ENCODE results near the gene PRRC2B. TPM values are rescaled to one million over a fixed set of nuclear protein-coding genes. Genes with fewer than 3 reads are reported as not detected.
A peak's percentile ranks its signal among the peaks of the same experiment; 100 is the strongest.

PRRC2B gene
- total and polyA plus RNA-seq, 2 of the 13 experiments (the other 11 are each of a cell fraction or from before 2014, with no cell fraction given) = 20.8 to 37.4 TPM

DNA sequence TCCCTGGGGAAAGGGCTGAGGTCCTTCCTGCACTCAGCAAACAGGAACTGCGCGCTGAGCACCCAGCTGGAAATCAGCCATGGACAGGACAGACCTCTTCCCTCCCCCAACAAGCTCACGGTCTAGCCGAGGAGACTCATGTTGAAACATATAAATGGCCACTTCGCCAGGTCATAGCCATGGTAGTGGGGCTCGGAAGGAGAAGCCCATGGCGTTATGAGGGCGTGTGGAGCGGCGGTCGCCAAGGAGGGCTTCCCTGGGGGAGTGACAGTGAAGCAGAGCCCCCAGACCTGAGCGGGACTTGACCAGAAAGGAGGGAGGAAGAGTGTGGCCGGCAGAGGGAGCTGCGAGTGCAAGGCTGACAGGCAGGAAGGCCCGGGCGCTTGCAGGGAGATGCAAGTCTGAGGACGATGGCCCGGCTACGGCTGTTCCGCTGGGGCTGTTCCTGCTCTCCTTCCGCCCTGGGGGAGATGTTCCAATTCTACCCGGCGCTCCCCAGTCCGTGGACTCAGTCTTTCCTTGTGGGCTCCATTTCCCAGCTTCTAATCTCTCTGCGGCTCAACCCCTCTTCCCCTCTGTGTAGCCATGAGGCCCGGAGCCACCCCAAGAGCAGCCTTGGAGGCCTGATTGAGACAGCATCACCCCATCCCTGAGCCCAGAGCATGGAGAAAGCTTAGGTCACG lies 43.9 kb upstream of the PRRC2B start:
- DNase-seq (ENCODE audit: low spot score) (peak; percentile 62), ATAC-seq (peak; percentile 94), FAIRE-seq (no peak)
- Histone ChIP-seq H4K20me1 (ENCODE audit: insufficient read depth, low read length) (no peaks in the 10 kb centered on the region), H3K9me3 (ENCODE audit: low read length) (no peaks in the 10 kb centered on the region), H3K27ac (ENCODE audit: extremely low read length, insufficient read depth, low read length) (no peak overlapping the region), H2AFZ (ENCODE audit: low read length) (no peak overlapping the region), H3K4me1 (ENCODE audit: insufficient read depth, low read length) (peaks cover 41% of the 10 kb centered on the region), H3K27me3 (ENCODE audit: control insufficient read depth in 1 of 2, insufficient read depth in 2 of 2, low read length in 2 of 2) (no peaks in the 10 kb centered on the region), H3K9ac (ENCODE audit: insufficient read depth, low read depth, low read length) (peak overlapping the region; percentile 28), H3K36me3 (replicated peaks in 1 of 2; ENCODE audit: control insufficient read depth in 1 of 2, insufficient read depth in 2 of 2, low read length in 2 of 2) (no peaks in the 10 kb centered on the region), H3K4me3 (replicated peaks in 1 of 3; ENCODE audit: insufficient read depth in 1 of 3, low read depth in 2 of 3, low read length in 3 of 3) (peak overlapping the region; percentile 43 to 69 (median 49); a peak in 5 of 6 replicates), H3K79me2 (ENCODE audit: insufficient read depth, low read length) (no peaks in the 10 kb centered on the region), H3K4me2 (ENCODE audit: low read depth, low read length) (peak overlapping the region; percentile 95)
- CTCF ChIA-PET (ENCODE audit: low intra/inter-chr PET ratio, low total read pairs) = interaction anchor here (1.3 kb wide), 1 partner anchor 129 kb away, joined by 3 read pairs; no protein-coding TSS in a partner anchor
- no TSS peak for BruUV-seq (replicated peaks)
- POLR2A ChIA-PET = interaction anchor here (1.9 kb wide), 1 partner anchor 23 kb away, joined by 9 read pairs; no protein-coding TSS in a partner anchor
- in situ Hi-C loops (cut with HindIII; ENCODE audit: extremely low pct_ligation_motif_present, low pct_unique_long_range_greater_than_20kb) = no loop called here
- intact Hi-C loops (cut with micrococcal nuclease; ENCODE audit: unreplicated experiment) = no loop called here
- WGBS (ENCODE audit: low lambda C conversion rate) = 3% methylated on average over 23 of the region's 27 CpGs
- TF ChIP-seq ERF (CRISPR knock-in tag; IDR thresholded peaks at IDR 0.05) (no peak; the same call in 1 of the 2 replicates), REXO4 (CRISPR knock-in tag; IDR thresholded peaks at IDR 0.05; ENCODE audit: borderline replicate concordance) (no peak), DNMT3B (CRISPR knock-in tag; conservative IDR thresholded peaks at IDR 0.05) (no peak), ZNF691 (CRISPR knock-in tag; IDR thresholded peaks at IDR 0.05; ENCODE audit: borderline replicate concordance, low read depth) (no peak; the same call in 1 of the 2 replicates), KLF9 (CRISPR knock-in tag; IDR thresholded peaks at IDR 0.05; ENCODE audit: low read depth) (no peak), ZNF33B (CRISPR knock-in tag; IDR thresholded peaks at IDR 0.05) (no peak), CHD2 (IDR thresholded peaks at IDR 0.05; ENCODE audit: low read depth, low read length) (no peak), SOX5 (CRISPR knock-in tag; IDR thresholded peaks at IDR 0.05; ENCODE audit: borderline replicate concordance) (no peak; the same call in 1 of the 2 replicates), HNRNPK (IDR thresholded peaks at IDR 0.05; ENCODE audit: low read depth, low read length, poor library complexity, severe bottlenecking) (no peak), MAFK (conservative IDR thresholded peaks at IDR 0.05 in 1 of 2, IDR thresholded peaks at IDR 0.05 in 1 of 2; ENCODE audit: low read length in 2 of 2) (no peak), KLF16 (CRISPR knock-in tag; IDR thresholded peaks at IDR 0.05) (no peak), XBP1 (CRISPR knock-in tag; IDR thresholded peaks at IDR 0.05) (no peak), CREB3 (CRISPR knock-in tag; IDR thresholded peaks at IDR 0.05) (no peak), ZSCAN30 (CRISPR knock-in tag; IDR thresholded peaks at IDR 0.05) (no peak), FOSL2 (CRISPR knock-in tag; IDR thresholded peaks at IDR 0.05) (peak; percentile 29; the same call in 1 of the 2 replicates), ARID2 (CRISPR knock-in tag; IDR thresholded peaks at IDR 0.05; ENCODE audit: borderline replicate concordance) (no peak), SNAPC2 (CRISPR knock-in tag; IDR thresholded peaks at IDR 0.05) (no peak), ZNF337 (CRISPR knock-in tag; IDR thresholded peaks at IDR 0.05; ENCODE audit: borderline replicate concordance, low read depth) (no peak)
- TF ChIP-seq, protein P1, sequence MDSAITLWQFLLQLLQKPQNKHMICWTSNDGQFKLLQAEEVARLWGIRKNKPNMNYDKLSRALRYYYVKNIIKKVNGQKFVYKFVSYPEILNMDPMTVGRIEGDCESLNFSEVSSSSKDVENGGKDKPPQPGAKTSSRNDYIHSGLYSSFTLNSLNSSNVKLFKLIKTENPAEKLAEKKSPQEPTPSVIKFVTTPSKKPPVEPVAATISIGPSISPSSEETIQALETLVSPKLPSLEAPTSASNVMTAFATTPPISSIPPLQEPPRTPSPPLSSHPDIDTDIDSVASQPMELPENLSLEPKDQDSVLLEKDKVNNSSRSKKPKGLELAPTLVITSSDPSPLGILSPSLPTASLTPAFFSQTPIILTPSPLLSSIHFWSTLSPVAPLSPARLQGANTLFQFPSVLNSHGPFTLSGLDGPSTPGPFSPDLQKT (CRISPR knock-in tag; IDR thresholded peaks at IDR 0.05; ENCODE audit: borderline replicate concordance) = no peak
- TF ChIP-seq, protein P2, sequence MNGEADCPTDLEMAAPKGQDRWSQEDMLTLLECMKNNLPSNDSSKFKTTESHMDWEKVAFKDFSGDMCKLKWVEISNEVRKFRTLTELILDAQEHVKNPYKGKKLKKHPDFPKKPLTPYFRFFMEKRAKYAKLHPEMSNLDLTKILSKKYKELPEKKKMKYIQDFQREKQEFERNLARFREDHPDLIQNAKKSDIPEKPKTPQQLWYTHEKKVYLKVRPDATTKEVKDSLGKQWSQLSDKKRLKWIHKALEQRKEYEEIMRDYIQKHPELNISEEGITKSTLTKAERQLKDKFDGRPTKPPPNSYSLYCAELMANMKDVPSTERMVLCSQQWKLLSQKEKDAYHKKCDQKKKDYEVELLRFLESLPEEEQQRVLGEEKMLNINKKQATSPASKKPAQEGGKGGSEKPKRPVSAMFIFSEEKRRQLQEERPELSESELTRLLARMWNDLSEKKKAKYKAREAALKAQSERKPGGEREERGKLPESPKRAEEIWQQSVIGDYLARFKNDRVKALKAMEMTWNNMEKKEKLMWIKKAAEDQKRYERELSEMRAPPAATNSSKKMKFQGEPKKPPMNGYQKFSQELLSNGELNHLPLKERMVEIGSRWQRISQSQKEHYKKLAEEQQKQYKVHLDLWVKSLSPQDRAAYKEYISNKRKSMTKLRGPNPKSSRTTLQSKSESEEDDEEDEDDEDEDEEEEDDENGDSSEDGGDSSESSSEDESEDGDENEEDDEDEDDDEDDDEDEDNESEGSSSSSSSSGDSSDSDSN (CRISPR knock-in tag; IDR thresholded peaks at IDR 0.05) = peak; percentile 66; the same call in 1 of the 2 replicates
